H1 (cell line): ENCODE measurements around the gene MAPK13. TPM values are rescaled to one million over a fixed set of nuclear protein-coding genes. Genes with fewer than 3 reads are reported as not detected.

Experiments used
- ASH2L ChIP-seq: fragments of 200-600, 300-600 bp; sonication (generic); IDR thresholded peaks from one replicate; pipeline ENCODE4 v1.7.1; 2017; ENCODE audit warnings: low read length
- CHD1 ChIP-seq: IDR thresholded peaks from 2 replicates; pipeline ENCODE4 v1.6.1; 2012; ENCODE audit warnings: low read depth, low read length, improper control_type of control experiment
- CHD2 ChIP-seq: IDR thresholded peaks from 2 replicates; pipeline ENCODE4 v1.6.1; 2012; ENCODE audit warnings: low read length, improper control_type of control experiment
- CREB1 ChIP-seq: IDR thresholded peaks from 2 replicates; pipeline ENCODE4 v1.6.1; 2012; ENCODE audit warnings: inconsistent platforms
- HDAC2 ChIP-seq, 2 experiments: fragments of 300-600 bp in 1 of 2; sonication (generic) in 1 of 2; IDR thresholded peaks; 2 replicates each; pipeline ENCODE4 v1.6.1; 2011 to 2012; ENCODE audit warnings: low read depth in 2 of 2, low read length in 2 of 2, mild to moderate bottlenecking in 2 of 2, moderate library complexity in 2 of 2, borderline replicate concordance in 1 of 2, inconsistent platforms in 1 of 2
- HDAC6 ChIP-seq: IDR thresholded peaks from one replicate; pipeline ENCODE4 v1.7.1; 2012; ENCODE audit warnings: low read depth, mild to moderate bottlenecking, inconsistent platforms, low read length, moderate library complexity
- JUN ChIP-seq: IDR thresholded peaks from 2 replicates; pipeline ENCODE4 v1.6.1; 2011; ENCODE audit warnings: low read depth, mild to moderate bottlenecking, improper control_type of control experiment, low read length
- KDM4A ChIP-seq: IDR thresholded peaks from one replicate; pipeline ENCODE4 v1.7.1; 2012; ENCODE audit warnings: low read depth, mild to moderate bottlenecking, moderate library complexity, low read length, inconsistent platforms; ENCODE audit not compliant: severe bottlenecking
- MAFK ChIP-seq: IDR thresholded peaks from 2 replicates; pipeline ENCODE4 v1.6.1; 2012; ENCODE audit warnings: low read depth, mild to moderate bottlenecking, improper control_type of control experiment, low read length
- NRF1 ChIP-seq: IDR thresholded peaks from 2 replicates; pipeline ENCODE4 v1.6.1; 2011; ENCODE audit warnings: mild to moderate bottlenecking, low read depth, low read length, improper control_type of control experiment
- PHF8 ChIP-seq: fragments of 200-600 bp; sonication (generic); conservative IDR thresholded peaks from 2 replicates; pipeline ENCODE4 v1.7.1; 2012; ENCODE audit warnings: low read depth, mild to moderate bottlenecking, inconsistent platforms, low read length, moderate library complexity
- RAD21 ChIP-seq, 2 experiments: IDR thresholded peaks in 1 of 2; conservative IDR thresholded peaks in 1 of 2; 2 replicates each; pipeline ENCODE4 v1.6.1; 2011; ENCODE audit warnings: low read depth in 2 of 2, low read length in 2 of 2, improper control_type of control experiment in 1 of 2, inconsistent platforms in 1 of 2, mild to moderate bottlenecking in 1 of 2, moderate library complexity in 1 of 2
- RNF2 ChIP-seq: fragments of 200-900, 300-1000 bp; sonication (generic); IDR thresholded peaks from 2 replicates; pipeline ENCODE4 v1.7.1; 2016; ENCODE audit warnings: borderline replicate concordance, low read depth, mild to moderate bottlenecking, antibody characterized with exemption, low read length; ENCODE audit not compliant: poor library complexity, severe bottlenecking; ENCODE audit errors: missing control alignments
- RXRA ChIP-seq: IDR thresholded peaks from 2 replicates; pipeline ENCODE4 v1.6.1; 2011; ENCODE audit warnings: low read depth, mild to moderate bottlenecking, low read length, moderate library complexity; ENCODE audit not compliant: insufficient read depth
- SAP30 ChIP-seq: fragments of 300-600 bp; sonication (generic); IDR thresholded peaks from 2 replicates; pipeline ENCODE4 v1.7.1; 2012; ENCODE audit warnings: low read length, moderate library complexity, mild to moderate bottlenecking, inconsistent platforms; ENCODE audit not compliant: insufficient read depth, insufficient replicate concordance
- SIRT6 ChIP-seq: IDR thresholded peaks from one replicate; pipeline ENCODE4 v1.7.1; 2012; ENCODE audit warnings: low read length, inconsistent platforms
- SUZ12 ChIP-seq: fragments of 200-600 bp; sonication (generic); IDR thresholded peaks from 2 replicates; pipeline ENCODE4 v1.6.1; 2012; ENCODE audit warnings: mild to moderate bottlenecking, inconsistent platforms, low read length, moderate library complexity, mixed read lengths
- TAF1 ChIP-seq: IDR thresholded peaks from 2 replicates; pipeline ENCODE4 v1.6.1; 2011; ENCODE audit warnings: mild to moderate bottlenecking, low read depth, low read length
- TBP ChIP-seq: IDR thresholded peaks from 2 replicates; pipeline ENCODE4 v1.6.1; 2011; ENCODE audit warnings: low read depth, low read length, improper control_type of control experiment
- polyA plus RNA-seq, 7 experiments: library from polyadenylated mRNA; depleted of rRNA in 3 of 7; stranded (reverse) in 5 of 7; unstranded in 2 of 7; fragments of >200 nt in 5 of 7; fragments of 200-250 nt in 2 of 7; gene quantifications; 1 replicate in 5 of 7; 2 replicates in 1 of 7; 4 replicates in 1 of 7; pipeline versions ENCODE4 v1.2.1 to v1.2.3, GENCODE V29; 2011 to 2013; ENCODE audit warnings: missing spikeins in 2 of 7, mixed read lengths in 2 of 7
- total RNA-seq: library from RNA; stranded (reverse); fragmentation: NEBNext Ultra II Directional; extraction: Animal tissue kit (Norgen Biotek cat#: 25700); gene quantifications from 2 replicates; pipeline ENCODE4 v1.2.1, GENCODE V29; 2021
- TF ChIP-seq, protein P1 (sequence below): IDR thresholded peaks from 2 replicates; pipeline ENCODE4 v1.6.1; 2011; ENCODE audit warnings: low read length, improper control_type of control experiment
- TF ChIP-seq, protein P2 (sequence below): IDR thresholded peaks from 2 replicates; pipeline ENCODE4 v1.6.1; 2012; ENCODE audit warnings: inconsistent platforms

MAPK13 gene
- total and polyA plus RNA-seq, 2 of the 8 experiments (the other 6 are each of a cell fraction or from before 2014, with no cell fraction given), result 10.1 to 14.1 TPM

GRCh38 chr6:36130667-36131510 lies 576 bp downstream of the MAPK13 start (continued):
- TF ChIP-seq, protein P1, sequence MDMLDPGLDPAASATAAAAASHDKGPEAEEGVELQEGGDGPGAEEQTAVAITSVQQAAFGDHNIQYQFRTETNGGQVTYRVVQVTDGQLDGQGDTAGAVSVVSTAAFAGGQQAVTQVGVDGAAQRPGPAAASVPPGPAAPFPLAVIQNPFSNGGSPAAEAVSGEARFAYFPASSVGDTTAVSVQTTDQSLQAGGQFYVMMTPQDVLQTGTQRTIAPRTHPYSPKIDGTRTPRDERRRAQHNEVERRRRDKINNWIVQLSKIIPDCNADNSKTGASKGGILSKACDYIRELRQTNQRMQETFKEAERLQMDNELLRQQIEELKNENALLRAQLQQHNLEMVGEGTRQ, result no peak
- TF ChIP-seq KDM4A, result peak; percentile 42
- TF ChIP-seq SIRT6, result no peak
- no peak for TF ChIP-seq NRF1
- no peak for TF ChIP-seq RAD21 (IDR thresholded peaks at IDR 0.05 in 1 of 2, conservative IDR thresholded peaks at IDR 0.05 in 1 of 2; ENCODE audit: low read depth in 2 of 2, low read length in 2 of 2)
- peak; percentile 38 for TF ChIP-seq TAF1
- TF ChIP-seq ASH2L, result no peak
- TF ChIP-seq PHF8, result 0 out of 2 replicates have a peak, but pooled peaks have one; percentile 24
- TF ChIP-seq SAP30, result no peak
- TF ChIP-seq RNF2, result peak; percentile 30
- no peak for TF ChIP-seq CHD1
- no peak for TF ChIP-seq HDAC6
- TF ChIP-seq MAFK, result no peak
- TF ChIP-seq RXRA, result no peak
- no peak for TF ChIP-seq CHD2
- no peak; a peak in 1 of 4 replicates for TF ChIP-seq HDAC2 (IDR thresholded peaks at IDR 0.05; ENCODE audit: borderline replicate concordance in 1 of 2, low read depth in 2 of 2, low read length in 2 of 2)
- TF ChIP-seq JUN, result no peak
- 0 out of 2 replicates have a peak, but pooled peaks have one; percentile 23 for TF ChIP-seq TBP
- TF ChIP-seq, protein P2, sequence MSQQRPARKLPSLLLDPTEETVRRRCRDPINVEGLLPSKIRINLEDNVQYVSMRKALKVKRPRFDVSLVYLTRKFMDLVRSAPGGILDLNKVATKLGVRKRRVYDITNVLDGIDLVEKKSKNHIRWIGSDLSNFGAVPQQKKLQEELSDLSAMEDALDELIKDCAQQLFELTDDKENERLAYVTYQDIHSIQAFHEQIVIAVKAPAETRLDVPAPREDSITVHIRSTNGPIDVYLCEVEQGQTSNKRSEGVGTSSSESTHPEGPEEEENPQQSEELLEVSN, result peak; percentile 55; the same call in 1 of the 2 replicates
- TF ChIP-seq SUZ12, result no peak; the same call in 1 of the 2 replicates
- TF ChIP-seq CREB1, result peak; percentile 15; the same call in 1 of the 2 replicates
